ENCODE data around the gene PLCG1.

PLCG1 gene

GRCh38 chr20:41182296-41183212, 45.2 kb downstream of the PLCG1 start:
- DNase-seq = no peak

GRCh38 chr20:41183391-41183790, 46.0 kb downstream of the PLCG1 start:
- no peak for DNase-seq

- no peak for DNase-seq
These were observed 46.5 kb downstream of the PLCG1 start for GRCh38 chr20:41183831-41184230.

GRCh38 chr20:41185013-41185757, 47.8 kb downstream of the PLCG1 start:
- DNase-seq = no peak

- no peak for DNase-seq
These were observed 50.3 kb downstream of the PLCG1 start for GRCh38 chr20:41187668-41188067.

GRCh38 chr20:41191562-41192500, 54.5 kb downstream of the PLCG1 start:
- DNase-seq = no peak

GRCh38 chr20:41192575-41192974, 55.2 kb downstream of the PLCG1 start:
- DNase-seq = no peak

GRCh38 chr20:41196653-41197225, 59.4 kb downstream of the PLCG1 start:
- no peak for DNase-seq

- DNase-seq = no peak
These were observed 61.1 kb downstream of the PLCG1 start for GRCh38 chr20:41198443-41198842.

- no peak for DNase-seq
These were observed 63.3 kb downstream of the PLCG1 start for GRCh38 chr20:41200446-41201202.

GRCh38 chr20:41201760-41202159, 64.4 kb downstream of the PLCG1 start:
- no peak for DNase-seq

GRCh38 chr20:41202426-41202825, 65.1 kb downstream of the PLCG1 start:
- no peak for DNase-seq

- DNase-seq = no peak
These were observed 66.3 kb downstream of the PLCG1 start for GRCh38 chr20:41203660-41204059.

- no peak for DNase-seq
These were observed 67.2 kb downstream of the PLCG1 start for GRCh38 chr20:41204304-41205265.

- no peak for DNase-seq
These were observed 68.0 kb downstream of the PLCG1 start for GRCh38 chr20:41205313-41205712.

GRCh38 chr20:41213150-41213820, 75.9 kb downstream of the PLCG1 start:
- DNase-seq = no peak

- no peak for DNase-seq
These were observed 76.9 kb downstream of the PLCG1 start for GRCh38 chr20:41214202-41214601.

GRCh38 chr20:41214666-41215065, 77.3 kb downstream of the PLCG1 start:
- DNase-seq = no peak

- no peak for DNase-seq
These were observed 80.1 kb downstream of the PLCG1 start for GRCh38 chr20:41217422-41217821.

- DNase-seq = no peak
These were observed 81.1 kb downstream of the PLCG1 start for GRCh38 chr20:41218466-41218865.

All from CD4-positive, alpha-beta T cell treated with Interleukin-21 for 1 hour (primary cell).